Measurements from ENCODE around the gene ADRM1.
A peak's percentile ranks its signal among the peaks of the same experiment; 100 is the strongest.

The ADRM1 gene

DNA sequence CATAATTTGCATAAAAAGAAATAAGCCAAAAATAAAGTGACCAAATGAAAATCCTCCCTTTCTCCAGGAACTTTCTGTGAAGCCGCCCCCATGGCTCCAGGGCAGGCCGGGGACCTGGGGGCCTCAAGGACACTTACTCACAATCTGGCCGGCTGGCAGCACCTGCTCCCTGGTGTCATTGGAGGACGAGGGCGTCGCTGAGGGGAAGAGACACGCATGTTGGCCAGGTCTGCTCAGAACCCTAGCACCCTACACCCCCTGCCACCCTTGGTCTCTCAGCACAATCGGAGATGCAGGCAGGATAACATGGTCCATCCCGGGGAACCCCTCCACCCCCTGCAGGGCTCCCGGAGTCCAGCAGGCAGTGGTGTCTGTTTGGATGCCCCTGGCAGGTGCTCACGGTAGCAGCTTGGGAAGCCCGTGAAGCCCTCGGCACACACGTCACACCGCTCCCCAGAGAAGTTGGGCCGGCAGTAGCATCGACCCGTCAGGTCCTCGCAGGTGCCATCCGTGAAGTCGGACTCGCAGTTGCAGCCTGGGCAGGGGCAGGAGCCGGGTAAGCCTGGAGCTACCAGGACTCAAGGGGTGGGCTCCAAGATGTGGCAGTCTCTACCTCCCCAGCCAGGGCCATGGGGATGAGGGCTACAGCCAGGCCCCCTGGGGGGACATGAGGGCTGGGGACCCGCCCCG lies 43.0 kb downstream of the ADRM1 start:
- peaks cover 12% of the 10 kb centered on the region for H3K4me1 ChIP-seq (ENCODE audit: control insufficient read depth, insufficient read depth, low read length)
- no peaks in the 10 kb centered on the region for H3K36me3 ChIP-seq (ENCODE audit: control insufficient read depth, insufficient read depth, low read length)
- H3K4me3 ChIP-seq (ENCODE audit: low read length), result no peak overlapping the region
- no peaks in the 10 kb centered on the region for H3K27me3 ChIP-seq (ENCODE audit: control insufficient read depth, insufficient read depth, low read length)
- no peaks in the 10 kb centered on the region for H3K9me3 ChIP-seq (ENCODE audit: control insufficient read depth, low read length)
- H3K9ac ChIP-seq (ENCODE audit: low read length), result no peak overlapping the region

DNA sequence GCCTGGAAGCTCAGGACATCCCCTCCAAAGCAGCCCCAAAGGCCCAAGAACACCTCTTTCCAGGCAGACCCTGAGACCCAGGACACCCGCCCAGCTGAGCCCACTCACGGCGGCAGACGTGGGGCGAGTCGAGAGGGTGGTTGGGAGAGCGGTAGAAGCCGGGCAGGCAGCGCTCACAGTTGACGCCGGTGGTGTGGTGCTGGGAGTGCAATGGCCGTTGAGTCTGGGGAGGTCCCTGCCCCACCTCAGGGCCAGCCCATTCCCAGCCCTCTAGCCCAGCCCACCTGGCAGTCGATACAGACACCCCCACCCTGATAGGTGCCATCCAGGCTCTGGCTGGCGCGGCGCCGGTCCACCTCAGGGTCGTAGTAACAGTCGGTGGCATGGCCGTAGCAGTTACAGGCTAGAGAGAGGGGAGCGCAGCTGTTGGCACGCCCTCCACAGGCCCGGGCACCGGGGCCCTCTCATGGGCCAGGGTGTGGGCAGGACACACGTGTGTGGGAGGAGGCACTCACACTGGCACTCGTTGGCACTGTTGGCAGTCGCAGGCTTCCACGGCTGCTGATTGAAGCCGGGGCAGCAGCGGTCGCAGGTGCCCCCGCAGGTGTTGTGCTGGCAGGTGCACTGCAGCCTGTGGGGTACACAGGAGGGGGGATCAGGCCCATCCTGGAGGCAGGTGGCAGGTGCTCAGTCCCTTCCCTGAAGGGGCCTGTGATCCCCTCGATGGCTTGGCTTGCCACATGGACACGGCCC lies 43.8 kb downstream of the ADRM1 start:
- H3K9ac ChIP-seq (ENCODE audit: low read length), result no peak overlapping the region
- peaks cover 14% of the 10 kb centered on the region for H3K4me1 ChIP-seq (ENCODE audit: control insufficient read depth, insufficient read depth, low read length)
- H3K27me3 ChIP-seq (ENCODE audit: control insufficient read depth, insufficient read depth, low read length), result no peaks in the 10 kb centered on the region
- H3K4me3 ChIP-seq (ENCODE audit: low read length), result no peak overlapping the region
- H3K9me3 ChIP-seq (ENCODE audit: control insufficient read depth, low read length), result no peaks in the 10 kb centered on the region
- H3K36me3 ChIP-seq (ENCODE audit: control insufficient read depth, insufficient read depth, low read length), result no peaks in the 10 kb centered on the region

DNA sequence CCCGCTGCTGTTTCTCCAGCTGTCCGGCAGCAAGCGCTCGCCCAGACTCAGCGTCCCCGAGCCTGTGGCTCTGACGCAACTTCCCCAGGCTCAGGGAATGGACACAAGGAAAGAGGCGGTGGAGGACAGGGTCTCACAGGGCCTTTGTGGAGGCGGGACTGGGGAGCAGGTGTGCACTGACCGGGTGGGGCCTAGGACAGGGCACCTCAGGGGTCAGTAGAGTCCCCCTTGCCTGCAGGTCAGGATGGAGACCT lies 44.3 kb downstream of the ADRM1 start:
- Histone ChIP-seq H3K4me1 (ENCODE audit: control insufficient read depth, insufficient read depth, low read length) (peaks cover 14% of the 10 kb centered on the region), H3K9ac (ENCODE audit: low read length) (no peak overlapping the region), H3K36me3 (ENCODE audit: control insufficient read depth, insufficient read depth, low read length) (no peaks in the 10 kb centered on the region), H3K9me3 (ENCODE audit: control insufficient read depth, low read length) (no peaks in the 10 kb centered on the region), H3K27me3 (ENCODE audit: control insufficient read depth, insufficient read depth, low read length) (no peaks in the 10 kb centered on the region), H3K4me3 (ENCODE audit: low read length) (no peak overlapping the region)

DNA sequence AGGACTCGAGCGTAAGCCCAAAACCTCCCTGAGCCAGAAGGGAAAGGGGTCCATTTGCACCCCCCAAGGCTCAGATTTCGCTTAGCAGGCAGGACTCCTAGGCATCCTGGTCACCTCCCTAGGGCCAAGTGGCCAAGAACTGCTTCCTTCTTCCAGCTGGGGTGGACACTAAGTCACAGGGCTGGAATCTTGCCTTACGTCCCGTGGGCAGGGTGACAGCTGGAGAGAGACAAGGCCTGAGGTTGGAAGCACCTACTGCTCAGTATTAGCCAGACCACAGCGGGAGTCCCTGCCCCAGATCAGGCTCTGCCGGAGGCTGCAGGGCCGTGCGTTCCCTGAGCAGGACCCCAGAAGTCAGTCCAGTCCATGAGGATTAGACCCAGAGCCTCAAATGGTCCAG lies 44.6 kb downstream of the ADRM1 start:
- no peak overlapping the region for H3K9ac ChIP-seq (ENCODE audit: low read length)
- peaks cover 14% of the 10 kb centered on the region for H3K4me1 ChIP-seq (ENCODE audit: control insufficient read depth, insufficient read depth, low read length)
- no peaks in the 10 kb centered on the region for H3K36me3 ChIP-seq (ENCODE audit: control insufficient read depth, insufficient read depth, low read length)
- H3K27me3 ChIP-seq (ENCODE audit: control insufficient read depth, insufficient read depth, low read length), result no peaks in the 10 kb centered on the region
- no peaks in the 10 kb centered on the region for H3K9me3 ChIP-seq (ENCODE audit: control insufficient read depth, low read length)
- H3K4me3 ChIP-seq (ENCODE audit: low read length), result no peak overlapping the region

DNA sequence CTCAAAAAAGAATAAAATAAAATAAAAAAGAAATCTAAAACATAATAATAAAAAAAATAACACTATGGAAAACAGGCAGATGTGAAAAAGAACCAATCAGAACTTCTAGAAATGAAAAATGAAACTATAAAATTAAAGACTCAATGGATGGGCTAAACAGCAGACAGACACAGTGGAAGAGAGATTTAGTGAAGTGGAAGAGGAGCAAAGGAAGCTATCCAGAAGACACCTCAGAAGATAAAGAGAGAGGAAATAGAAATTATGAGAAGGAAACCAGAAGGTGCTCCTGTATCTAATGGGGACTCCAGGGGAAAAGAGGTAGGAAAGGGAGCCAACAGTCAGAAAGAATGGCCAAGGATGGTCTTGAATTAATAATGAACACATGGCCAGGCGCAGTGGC lies 45.8 kb downstream of the ADRM1 start:
- no peaks in the 10 kb centered on the region for H3K36me3 ChIP-seq (ENCODE audit: control insufficient read depth, insufficient read depth, low read length)
- no peak overlapping the region for H3K9ac ChIP-seq (ENCODE audit: low read length)
- H3K9me3 ChIP-seq (ENCODE audit: control insufficient read depth, low read length), result no peaks in the 10 kb centered on the region
- peaks cover 14% of the 10 kb centered on the region for H3K4me1 ChIP-seq (ENCODE audit: control insufficient read depth, insufficient read depth, low read length)
- H3K4me3 ChIP-seq (ENCODE audit: low read length), result no peak overlapping the region
- no peaks in the 10 kb centered on the region for H3K27me3 ChIP-seq (ENCODE audit: control insufficient read depth, insufficient read depth, low read length)

DNA sequence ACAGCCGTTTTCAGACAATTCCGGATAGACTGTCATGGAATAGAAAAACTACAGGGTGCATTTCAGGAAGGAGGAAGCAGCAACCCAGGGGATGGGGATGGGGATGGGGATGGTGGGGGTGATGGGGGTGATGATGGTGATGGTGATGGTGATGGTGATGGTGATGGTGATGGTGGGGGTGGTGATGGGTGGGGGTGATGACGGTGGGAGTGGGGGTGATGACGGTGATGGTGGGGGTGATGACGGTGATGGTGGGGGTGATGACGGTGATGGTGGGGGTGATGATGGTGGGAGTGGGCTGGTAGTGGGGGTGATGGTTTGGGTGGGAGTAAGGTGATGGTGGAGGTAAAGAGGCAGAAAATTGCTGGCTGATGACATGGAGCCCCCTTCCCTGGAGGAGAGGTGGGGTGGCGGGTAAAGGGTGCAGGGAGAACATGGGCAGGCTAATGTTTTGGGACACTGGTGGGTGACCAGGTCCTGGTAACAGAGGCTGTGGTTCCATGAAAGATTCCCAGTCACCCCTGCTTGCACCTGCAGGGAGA lies 46.8 kb downstream of the ADRM1 start:
- Histone ChIP-seq H3K9ac (ENCODE audit: low read length) (no peak overlapping the region), H3K4me1 (ENCODE audit: control insufficient read depth, insufficient read depth, low read length) (peaks cover 15% of the 10 kb centered on the region), H3K36me3 (ENCODE audit: control insufficient read depth, insufficient read depth, low read length) (no peaks in the 10 kb centered on the region)

DNA sequence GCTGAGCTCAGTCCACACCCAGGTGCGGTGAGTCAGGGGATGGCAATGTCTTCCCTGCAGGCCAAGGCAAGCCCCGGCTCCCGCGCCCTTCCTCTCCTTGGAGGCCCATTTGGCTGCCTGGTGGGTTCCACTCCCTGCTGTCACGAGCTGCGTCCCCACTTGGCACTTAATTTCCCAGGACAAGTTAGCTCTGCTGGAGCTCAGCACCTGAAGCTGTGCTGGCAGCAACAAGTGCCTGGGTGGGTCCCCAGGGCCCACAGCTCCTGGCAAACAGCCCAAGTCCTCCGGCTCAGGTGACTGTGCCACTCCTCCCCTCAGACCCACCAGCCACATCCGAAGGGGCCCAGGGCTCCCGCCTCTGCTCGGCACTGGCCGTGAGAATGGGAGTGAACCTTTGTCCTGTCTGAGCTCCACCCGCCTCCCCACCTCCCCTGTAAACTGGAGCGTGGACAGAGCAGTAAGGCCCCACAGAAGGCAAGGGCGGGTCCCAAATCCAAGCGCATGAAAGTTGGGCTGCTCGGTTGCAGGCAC lies 47.4 kb downstream of the ADRM1 start:
- no peak overlapping the region for H3K4me3 ChIP-seq (ENCODE audit: low read length)
- peak overlapping the region; percentile 3 for H3K9ac ChIP-seq (ENCODE audit: low read length)
- no peaks in the 10 kb centered on the region for H3K36me3 ChIP-seq (ENCODE audit: control insufficient read depth, insufficient read depth, low read length)
- H3K9me3 ChIP-seq (ENCODE audit: control insufficient read depth, low read length), result no peaks in the 10 kb centered on the region
- peaks cover 20% of the 10 kb centered on the region for H3K4me1 ChIP-seq (ENCODE audit: control insufficient read depth, insufficient read depth, low read length)
- H3K27me3 ChIP-seq (ENCODE audit: control insufficient read depth, insufficient read depth, low read length), result no peaks in the 10 kb centered on the region

More for the DNA sequence above, 46.8 kb downstream of the ADRM1 start:
- no peaks in the 10 kb centered on the region for H3K27me3 ChIP-seq (ENCODE audit: control insufficient read depth, insufficient read depth, low read length)
- H3K9me3 ChIP-seq (ENCODE audit: control insufficient read depth, low read length), result no peaks in the 10 kb centered on the region
- no peak overlapping the region for H3K4me3 ChIP-seq (ENCODE audit: low read length)

DNA sequence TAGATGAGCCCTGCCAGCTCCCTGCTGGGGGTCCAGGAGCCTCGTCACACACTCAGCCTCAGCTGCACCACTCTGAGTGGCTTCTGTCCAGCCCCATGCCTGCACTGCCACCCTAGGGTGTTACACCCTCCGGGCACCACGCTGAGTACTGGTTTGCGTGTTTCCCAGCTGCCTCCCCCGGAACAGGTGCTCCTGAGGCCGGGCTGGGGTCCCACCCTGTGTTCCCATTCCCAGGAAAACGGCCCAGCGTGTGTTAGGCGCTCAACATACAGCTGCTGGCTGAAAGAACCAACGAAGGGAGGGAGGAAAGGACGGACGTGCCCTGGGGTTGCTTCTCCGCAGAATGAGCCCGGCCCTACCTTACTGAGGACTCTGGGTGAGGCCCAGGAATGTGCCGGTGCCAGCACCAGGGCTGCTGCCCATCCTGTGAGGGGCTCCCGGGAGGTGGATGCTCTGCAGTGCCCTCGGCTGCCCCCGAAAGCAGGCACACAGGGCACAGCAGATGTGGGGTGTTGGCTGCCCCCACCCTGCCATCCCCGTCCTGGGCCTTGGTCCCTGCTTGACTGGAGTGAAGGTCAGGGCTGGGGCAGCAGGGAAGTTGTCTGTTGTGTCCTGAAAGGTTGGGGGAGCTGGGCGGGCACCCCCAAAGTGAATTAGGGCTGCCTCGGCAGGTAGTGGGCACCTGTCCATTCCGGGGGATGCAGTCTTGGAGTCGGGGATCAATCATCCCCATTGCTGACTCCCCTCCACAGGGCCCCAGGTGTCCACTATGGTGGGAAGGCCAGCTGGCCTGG lies 48.0 kb downstream of the ADRM1 start:
- peaks cover 27% of the 10 kb centered on the region for H3K4me1 ChIP-seq (ENCODE audit: control insufficient read depth, insufficient read depth, low read length)
- H3K36me3 ChIP-seq (ENCODE audit: control insufficient read depth, insufficient read depth, low read length), result no peaks in the 10 kb centered on the region
- no peak overlapping the region for H3K4me3 ChIP-seq (ENCODE audit: low read length)
- no peaks in the 10 kb centered on the region for H3K27me3 ChIP-seq (ENCODE audit: control insufficient read depth, insufficient read depth, low read length)
- H3K9ac ChIP-seq (ENCODE audit: low read length), result peak overlapping the region; percentile 3
- no peaks in the 10 kb centered on the region for H3K9me3 ChIP-seq (ENCODE audit: control insufficient read depth, low read length)

DNA sequence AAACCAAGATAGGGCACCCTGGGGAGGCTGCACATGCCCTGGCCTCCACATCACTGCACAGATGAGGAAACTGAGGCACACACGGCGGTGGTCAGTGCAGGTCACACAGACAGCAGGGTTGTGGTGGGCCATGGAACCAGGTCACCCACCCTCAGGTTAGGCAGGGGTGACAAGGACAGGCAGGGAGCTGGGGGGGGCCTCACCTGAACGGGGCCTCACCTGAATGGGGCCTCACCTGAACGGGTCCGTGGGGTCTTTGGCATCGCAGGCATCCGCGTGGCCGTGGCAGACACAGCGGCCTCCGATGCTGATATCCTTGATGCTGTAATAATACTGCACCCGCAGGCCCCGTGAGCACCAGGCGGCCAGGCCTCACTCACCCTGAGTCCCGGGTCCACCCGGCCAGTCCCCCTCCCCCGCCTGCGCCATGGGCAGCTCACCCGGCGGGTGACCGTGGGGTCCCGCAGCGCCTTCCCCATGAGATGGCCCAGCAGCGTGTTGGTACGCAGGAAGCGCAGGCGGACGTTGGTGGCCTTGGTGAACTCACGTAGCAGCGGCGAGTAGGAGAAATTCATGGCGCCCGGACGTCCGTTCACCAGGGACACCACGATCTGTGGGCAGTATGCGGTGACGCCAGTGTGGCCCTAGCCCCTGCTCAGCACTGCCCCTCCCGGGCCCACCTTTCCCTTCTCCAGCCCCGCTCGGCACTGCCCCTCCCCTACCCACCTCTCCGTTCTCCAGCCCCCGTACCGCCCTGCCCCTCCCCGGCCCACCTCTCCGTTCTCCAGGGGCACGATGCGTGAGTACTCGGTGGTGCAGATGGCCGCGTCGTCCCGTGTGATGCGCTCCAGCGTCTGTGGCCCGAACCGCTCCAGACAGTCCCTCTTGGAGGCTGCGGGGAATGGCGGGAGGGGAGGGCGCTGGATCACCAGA lies 48.9 kb downstream of the ADRM1 start:
- peaks cover 33% of the 10 kb centered on the region for H3K4me1 ChIP-seq (ENCODE audit: control insufficient read depth, insufficient read depth, low read length)
- H3K36me3 ChIP-seq (ENCODE audit: control insufficient read depth, insufficient read depth, low read length), result no peaks in the 10 kb centered on the region
- H3K4me3 ChIP-seq (ENCODE audit: low read length), result no peak overlapping the region

DNA sequence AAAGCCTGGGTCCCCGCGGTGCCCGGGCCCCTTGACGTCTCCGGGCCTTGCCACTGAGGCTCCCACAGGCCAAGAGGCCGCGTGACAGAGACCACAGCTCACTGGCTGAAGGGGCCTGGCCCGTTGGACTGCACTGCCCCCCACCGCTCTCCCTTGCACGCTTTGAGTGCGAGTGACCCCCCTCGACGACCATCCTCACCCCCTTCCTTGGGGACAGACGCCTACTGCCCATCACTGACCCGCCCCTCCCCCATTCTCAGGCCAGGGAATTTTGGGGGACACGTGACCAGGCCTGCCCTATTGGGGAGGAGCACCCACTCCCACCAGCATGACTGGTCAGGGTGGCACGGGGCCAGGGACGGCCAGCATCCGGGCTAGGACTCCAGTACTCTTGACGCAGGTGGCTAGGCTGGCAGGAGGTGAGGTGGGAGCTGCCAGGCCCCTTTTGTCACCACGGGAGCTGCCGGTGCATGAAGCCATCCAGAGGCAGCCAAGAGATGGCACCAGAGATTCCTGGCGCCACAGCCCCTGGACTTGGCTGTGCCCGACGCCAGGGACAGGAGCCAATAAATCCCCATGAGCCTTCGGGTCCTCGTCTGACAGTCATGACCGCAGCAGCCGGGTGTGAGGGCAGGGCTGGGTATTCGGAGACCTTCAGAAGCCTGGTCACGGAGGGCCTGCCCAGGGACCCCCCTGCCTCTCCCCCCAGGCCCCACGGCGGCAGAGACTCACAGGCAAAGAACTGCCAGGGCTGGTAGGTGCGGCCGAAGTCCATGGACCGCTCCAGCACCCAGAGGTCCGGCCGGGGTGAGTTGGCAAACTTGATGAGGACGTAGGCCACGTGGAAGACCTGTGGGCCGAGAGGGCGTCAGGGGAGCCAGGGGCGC lies 49.8 kb downstream of the ADRM1 start:
- Histone ChIP-seq H3K36me3 (ENCODE audit: control insufficient read depth, insufficient read depth, low read length) (no peaks in the 10 kb centered on the region), H3K27me3 (ENCODE audit: control insufficient read depth, insufficient read depth, low read length) (no peaks in the 10 kb centered on the region), H3K9me3 (ENCODE audit: control insufficient read depth, low read length) (no peaks in the 10 kb centered on the region), H3K4me3 (ENCODE audit: low read length) (no peak overlapping the region), H3K9ac (ENCODE audit: low read length) (no peak overlapping the region), H3K4me1 (ENCODE audit: control insufficient read depth, insufficient read depth, low read length) (peaks cover 42% of the 10 kb centered on the region)

More for the DNA sequence above, 48.9 kb downstream of the ADRM1 start:
- Histone ChIP-seq H3K27me3 (ENCODE audit: control insufficient read depth, insufficient read depth, low read length) (no peaks in the 10 kb centered on the region), H3K9me3 (ENCODE audit: control insufficient read depth, low read length) (no peaks in the 10 kb centered on the region), H3K9ac (ENCODE audit: low read length) (no peak overlapping the region)

Data from mucosa of stomach (tissue), 1 donor.